ENCODE data around the gene NCOA7. TPM values are rescaled to one million over a fixed set of nuclear protein-coding genes. Genes with fewer than 3 reads are reported as not detected.

The NCOA7 gene
- polyA plus RNA-seq, 1 of the 3 experiments (the other 2 are of a cell fraction): 16.3 TPM

GRCh38 chr6:125829433-125829832 lies 38.7 kb downstream of the NCOA7 start:
- DNase-seq: no peak
- peaks cover 7% of the 10 kb centered on the region for H3F3A ChIP-seq (replicated peaks; ENCODE audit: insufficient read depth)
- 84% methylated on average over 4 of the region's 4 CpGs for WGBS (ENCODE audit: low lambda C conversion rate)
- no peak overlapping the region for H3K27ac ChIP-seq (ENCODE audit: low read depth in 2 of 2, low read length in 1 of 2)
- no peak overlapping the region for H3K4me2 ChIP-seq
- peaks cover 3 to 35% of the 10 kb centered on the region in 2 experiments; a peak in 3 of 4 replicates for H3K4me1 ChIP-seq (ENCODE audit: control insufficient read depth in 1 of 2, insufficient read depth in 2 of 2, low read depth in 1 of 2, low read length in 1 of 2)
- H3K4me3 ChIP-seq (ENCODE audit: low read depth in 2 of 2, low read length in 1 of 2): no peak overlapping the region
- TF ChIP-seq MAX (IDR thresholded peaks at IDR 0.05; ENCODE audit: low read depth) (no peak), TAF1 (IDR thresholded peaks at IDR 0.05; ENCODE audit: borderline replicate concordance, low read depth, low read length) (no peak), EP300 (IDR thresholded peaks at IDR 0.05; ENCODE audit: borderline replicate concordance in 1 of 2, low read depth in 1 of 2, low read length in 1 of 2) (no peak), EZH2phosphoT487 (IDR thresholded peaks at IDR 0.05; ENCODE audit: borderline replicate concordance, low read depth) (no peak), USF1 (IDR thresholded peaks at IDR 0.05; ENCODE audit: borderline replicate concordance, low read depth) (no peak), NRF1 (IDR thresholded peaks at IDR 0.05; ENCODE audit: low read depth, low read length) (no peak), SMC3 (IDR thresholded peaks at IDR 0.05; ENCODE audit: low read depth, low read length) (no peak), TEAD4 (IDR thresholded peaks at IDR 0.05; ENCODE audit: borderline replicate concordance, insufficient read depth) (no peak), CTCF (IDR thresholded peaks at IDR 0.05) (no peak), FOSL2 (IDR thresholded peaks at IDR 0.05; ENCODE audit: borderline replicate concordance, low read depth) (no peak), RFX5 (IDR thresholded peaks at IDR 0.05; ENCODE audit: low read length) (no peak), RXRA (IDR thresholded peaks at IDR 0.05; ENCODE audit: borderline replicate concordance, low read depth) (no peak), RAD21 (IDR thresholded peaks at IDR 0.05; ENCODE audit: low read length) (no peak), TCF12 (IDR thresholded peaks at IDR 0.05) (no peak), ELF1 (IDR thresholded peaks at IDR 0.05) (no peak), REST (IDR thresholded peaks at IDR 0.05; ENCODE audit: low read depth, low read length) (no peak), MEF2A (IDR thresholded peaks at IDR 0.05; ENCODE audit: borderline replicate concordance, low read depth) (no peak)
- H4K20me1 ChIP-seq (ENCODE audit: insufficient read depth): no peaks in the 10 kb centered on the region
- 0 out of 2 replicates have a peak, but pooled peaks cover 5% of the 10 kb centered on the region for H3K79me2 ChIP-seq (ENCODE audit: insufficient read depth)
- POLR2A ChIA-PET: no interaction called here
- no peaks in the 10 kb centered on the region for H3K9me2 ChIP-seq
- H3K9me3 ChIP-seq: no peaks in the 10 kb centered on the region
- H3K27me3 ChIP-seq (ENCODE audit: insufficient read depth): no peaks in the 10 kb centered on the region
- no peak overlapping the region for H2AFZ ChIP-seq (ENCODE audit: low read depth)
- CTCF ChIA-PET: interaction anchor here (0.5 to 1.7 kb wide), 5 partner anchors 15 to 127 kb away, joined by 3 to 8 read pairs (median 4); partner anchors contain the start of gene HINT3
- no peaks in the 10 kb centered on the region for H3K36me3 ChIP-seq (replicated peaks in 1 of 2; ENCODE audit: control insufficient read depth in 1 of 2, insufficient read depth in 2 of 2, low read length in 1 of 2)
- H3K9ac ChIP-seq: no peak overlapping the region

All from SK-N-SH (cell line).